ENCODE data around the gene MET.

MET gene

DNA sequence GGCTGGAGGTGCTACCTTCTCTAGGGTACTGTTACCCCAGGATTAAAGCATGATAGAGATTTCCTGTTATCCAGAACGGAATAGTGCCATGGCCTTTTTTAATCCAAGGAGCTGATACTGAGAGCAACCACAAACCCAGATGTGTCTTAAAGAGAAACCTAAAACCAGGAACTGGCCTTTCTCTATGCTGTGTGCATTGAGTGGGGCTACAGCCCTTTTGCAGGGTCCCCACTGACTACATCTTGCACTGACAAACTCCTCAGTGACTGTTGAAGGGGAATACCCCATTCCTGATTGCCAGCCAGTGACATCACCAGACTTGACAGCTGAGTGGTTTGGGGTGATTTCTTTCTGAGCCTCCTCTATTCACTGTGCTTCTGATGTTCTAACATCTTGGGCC is 108.5 kb downstream of the MET start (continued):
- TF ChIP-seq PRDM2 (tag by site-specific recombination; IDR thresholded peaks at IDR 0.05; ENCODE audit: borderline replicate concordance) = no peak
- TF ChIP-seq KLF17 (tag by site-specific recombination; IDR thresholded peaks at IDR 0.05) = no peak
- no peak for TF ChIP-seq YY1 (tag by site-specific recombination; IDR thresholded peaks at IDR 0.05)
- no peak for TF ChIP-seq ZNF302 (tag by site-specific recombination; IDR thresholded peaks at IDR 0.05; ENCODE audit: low read depth)
- TF ChIP-seq ZNF747 (tag by site-specific recombination; IDR thresholded peaks at IDR 0.05) = no peak
- TF ChIP-seq MYNN (tag by site-specific recombination; IDR thresholded peaks at IDR 0.05; ENCODE audit: borderline replicate concordance) = no peak
- TF ChIP-seq ZNF133 (tag by site-specific recombination; IDR thresholded peaks at IDR 0.05) = no peak
- no peak for TF ChIP-seq ZNF791 (tag by site-specific recombination; IDR thresholded peaks at IDR 0.05)
- TF ChIP-seq ZNF311 (tag by site-specific recombination; IDR thresholded peaks at IDR 0.05; ENCODE audit: borderline replicate concordance) = no peak

- TF ChIP-seq GLI2 (tag by site-specific recombination; IDR thresholded peaks at IDR 0.05; ENCODE audit: borderline replicate concordance, low read depth) = no peak
- TF ChIP-seq HOXC10 (CRISPR knock-in tag; IDR thresholded peaks at IDR 0.05) = no peak
- no peak for TF ChIP-seq ZNF473 (tag by site-specific recombination; IDR thresholded peaks at IDR 0.05)
- TF ChIP-seq ZNF155 (tag by site-specific recombination; IDR thresholded peaks at IDR 0.05) = no peak
- TF ChIP-seq ZNF404 (tag by site-specific recombination; IDR thresholded peaks at IDR 0.05) = no peak
- TF ChIP-seq MEIS1 (CRISPR knock-in tag; IDR thresholded peaks at IDR 0.05; ENCODE audit: borderline replicate concordance) = no peak
- no peak for TF ChIP-seq SCRT1 (tag by site-specific recombination; IDR thresholded peaks at IDR 0.05; ENCODE audit: borderline replicate concordance)
- no peak for TF ChIP-seq ZNF530 (tag by site-specific recombination; IDR thresholded peaks at IDR 0.05; ENCODE audit: low read depth)
- no peak for TF ChIP-seq ZNF558 (tag by site-specific recombination; IDR thresholded peaks at IDR 0.05)
- no peak for TF ChIP-seq ZNF354C (tag by site-specific recombination; IDR thresholded peaks at IDR 0.05; ENCODE audit: borderline replicate concordance, low read depth)
- no peak for TF ChIP-seq ZNF391 (tag by site-specific recombination; IDR thresholded peaks at IDR 0.05; ENCODE audit: borderline replicate concordance, low read depth)
- no peak for TF ChIP-seq ZNF600 (tag by site-specific recombination; IDR thresholded peaks at IDR 0.05)
- no peak for TF ChIP-seq ZBTB49 (tag by site-specific recombination; IDR thresholded peaks at IDR 0.05; ENCODE audit: low read depth)
- TF ChIP-seq ZNF510 (tag by site-specific recombination; IDR thresholded peaks at IDR 0.05; ENCODE audit: insufficient replicate concordance) = no peak
- POLR2A ChIA-PET = no interaction called here
- peaks cover 0 to 77% of the 10 kb centered on the region in 2 experiments; a peak in 2 of 3 replicates for H3K36me3 ChIP-seq (ENCODE audit: control insufficient read depth in 2 of 2, insufficient read depth in 1 of 2, low read length in 2 of 2)
- H3K4me1 ChIP-seq (ENCODE audit: control insufficient read depth, insufficient read depth, low read length) = peaks cover 8% of the 10 kb centered on the region
- H3K4me3 ChIP-seq (ENCODE audit: low read depth, low read length) = no peak overlapping the region
- no peak overlapping the region for H3K27ac ChIP-seq (ENCODE audit: extremely low read depth, low read depth, low read length)
- H3K9me3 ChIP-seq (ENCODE audit: control insufficient read depth, insufficient read depth, low read depth, low read length) = no peaks in the 10 kb centered on the region
- CTCF ChIA-PET = interaction anchor here (0.9 to 1.5 kb wide), 2 partner anchors 54 to 189 kb away, joined by 3 read pairs; no protein-coding TSS in a partner anchor
Observed at GRCh38 chr7:116780966-116781365, 109.0 kb downstream of the MET start.

Measured in HEK293 (cell line).